ENCODE data around the gene MYADML2.

MYADML2 gene

GRCh38 chr17:81928544-81929252, 18.3 kb downstream of the MYADML2 start:
- peaks cover 45% of the 10 kb centered on the region in 2 experiments for H3K4me1 ChIP-seq (ENCODE audit: control insufficient read depth in 1 of 2, insufficient read depth in 1 of 2, low read depth in 1 of 2, low read length in 1 of 2)

GRCh38 chr17:81927653-81928543, 19.1 kb downstream of the MYADML2 start, which contains the start of gene MAFG:
MAFG (minus strand) TSS chr17:81927735; CDS start chr17:81923185, 4,550 bp downstream.
- no peaks in the 10 kb centered on the region for H3K36me3 ChIP-seq
- H3K27me3 ChIP-seq: peaks cover 51% of the 10 kb centered on the region
- H3K9me3 ChIP-seq: no peaks in the 10 kb centered on the region
- peak within 1 kb of the TSS; percentile 83 to 88 for H3K4me3 ChIP-seq (ENCODE audit: low read depth in 1 of 2, low read length in 1 of 2)
- peak; percentile 22 for TF ChIP-seq CTCF (IDR thresholded peaks at IDR 0.05)
- peak within 1 kb of the TSS; percentile 95 for H3K27ac ChIP-seq
- peaks cover 51 to 53% of the 10 kb centered on the region in 2 experiments for H3K4me1 ChIP-seq (ENCODE audit: control insufficient read depth in 1 of 2, insufficient read depth in 1 of 2, low read depth in 1 of 2, low read length in 1 of 2)

More at GRCh38 chr17:81928544-81929252, 18.3 kb downstream of the MYADML2 start:
- H3K36me3 ChIP-seq: no peaks in the 10 kb centered on the region
- peak overlapping the region; percentile 78 to 83 for H3K4me3 ChIP-seq (ENCODE audit: low read depth in 1 of 2, low read length in 1 of 2)
- TF ChIP-seq CTCF (IDR thresholded peaks at IDR 0.05): no peak
- H3K27ac ChIP-seq: no peak overlapping the region
- no peaks in the 10 kb centered on the region for H3K9me3 ChIP-seq
- peaks cover 59% of the 10 kb centered on the region for H3K27me3 ChIP-seq

- peaks cover 58 to 60% of the 10 kb centered on the region in 2 experiments for H3K4me1 ChIP-seq (ENCODE audit: control insufficient read depth in 1 of 2, insufficient read depth in 1 of 2, low read depth in 1 of 2, low read length in 1 of 2)
- TF ChIP-seq CTCF (IDR thresholded peaks at IDR 0.05): no peak
- H3K4me3 ChIP-seq (ENCODE audit: low read depth in 1 of 2, low read length in 1 of 2): peak overlapping the region; percentile 83 to 88
- H3K36me3 ChIP-seq: no peaks in the 10 kb centered on the region
- no peaks in the 10 kb centered on the region for H3K9me3 ChIP-seq
- peaks cover 44% of the 10 kb centered on the region for H3K27me3 ChIP-seq
- peak overlapping the region; percentile 95 for H3K27ac ChIP-seq
These were observed 19.8 kb downstream of the MYADML2 start for GRCh38 chr17:81927152-81927652.

GRCh38 chr17:81926451-81927151, 20.4 kb downstream of the MYADML2 start:
- Histone ChIP-seq H3K4me3 (ENCODE audit: low read depth in 1 of 2, low read length in 1 of 2) (peak overlapping the region; percentile 83 to 88), H3K36me3 (no peaks in the 10 kb centered on the region), H3K27ac (peak overlapping the region; percentile 95)

More at GRCh38 chr17:81926451-81927151, 20.4 kb downstream of the MYADML2 start:
- H3K9me3 ChIP-seq: no peaks in the 10 kb centered on the region
- no peak for TF ChIP-seq CTCF (IDR thresholded peaks at IDR 0.05)
- H3K4me1 ChIP-seq (ENCODE audit: control insufficient read depth in 1 of 2, insufficient read depth in 1 of 2, low read depth in 1 of 2, low read length in 1 of 2): peaks cover 64 to 66% of the 10 kb centered on the region in 2 experiments
- H3K27me3 ChIP-seq: peaks cover 38% of the 10 kb centered on the region
